MM.1S (cell line): ENCODE measurements around the gene TRIM75.

ENCODE experiments used
- DNase-seq: peaks from one replicate; pipeline ENCODE4 v3.0.0-alpha.2; 2015
- H2AFZ ChIP-seq: fragments of 300-600 bp; sonication (generic); 2 replicates; pipeline ENCODE4 v1.6.0; 2016; ENCODE audit warnings: antibody characterized with exemption, low read length
- H3F3A ChIP-seq: fragments of 300-600 bp; sonication (generic); 2 replicates; pipeline ENCODE4 v1.6.1; 2016; ENCODE audit warnings: mild to moderate bottlenecking, antibody characterized with exemption, low read length, moderate library complexity, mixed read lengths; ENCODE audit not compliant: insufficient read depth
- H3K27ac ChIP-seq: fragments of 300-600 bp; sonication (generic); 2 replicates; pipeline ENCODE4 v1.5.1; 2016; ENCODE audit warnings: mild to moderate bottlenecking, low read length
- H3K27me3 ChIP-seq: fragments of 300-600 bp; sonication (generic); replicated peaks from 2 replicates; pipeline ENCODE4 v1.6.0; 2016; ENCODE audit warnings: low read length; ENCODE audit not compliant: insufficient read depth
- H3K36me3 ChIP-seq: fragments of 300-600 bp; sonication (generic); replicated peaks from 2 replicates; pipeline ENCODE4 v1.6.1; 2016; ENCODE audit warnings: mild to moderate bottlenecking, low read length, mixed read lengths; ENCODE audit not compliant: insufficient read depth
- H3K4me1 ChIP-seq: fragments of 300-600 bp; sonication (generic); 2 replicates; pipeline ENCODE4 v1.6.1; 2016; ENCODE audit warnings: low read length, mixed read lengths
- H3K4me2 ChIP-seq: fragments of 300-600 bp; sonication (generic); 2 replicates; pipeline ENCODE4 v1.6.0; 2016; ENCODE audit warnings: low read depth, low read length
- H3K4me3 ChIP-seq: fragments of 300-600 bp; sonication (generic); 2 replicates; pipeline ENCODE4 v1.5.1; 2016; ENCODE audit warnings: low read length, mixed read lengths
- H3K79me2 ChIP-seq: fragments of 300-600 bp; sonication (generic); 2 replicates; pipeline ENCODE4 v1.6.1; 2016; ENCODE audit warnings: mixed run types, low read length, mixed read lengths
- H3K9ac ChIP-seq: fragments of 300-600 bp; sonication (generic); 2 replicates; pipeline ENCODE4 v1.6.1; 2016; ENCODE audit warnings: low read length, mixed read lengths
- H3K9me2 ChIP-seq: fragments of 300-600 bp; sonication (generic); replicated peaks from 2 replicates; pipeline ENCODE4 v1.6.1; 2016; ENCODE audit warnings: mild to moderate bottlenecking, low read length, mixed read lengths; ENCODE audit not compliant: insufficient read depth
- H3K9me3 ChIP-seq: fragments of 300-600 bp; sonication (generic); replicated peaks from 2 replicates; pipeline ENCODE4 v1.6.1; 2016; ENCODE audit warnings: mild to moderate bottlenecking, low read length, mixed read lengths; ENCODE audit not compliant: insufficient read depth
- H4K20me1 ChIP-seq: fragments of 300-600 bp; sonication (generic); 2 replicates; pipeline ENCODE4 v1.6.1; 2016; ENCODE audit warnings: mild to moderate bottlenecking, low read length, moderate library complexity, mixed read lengths; ENCODE audit not compliant: insufficient read depth
- TF ChIP-seq, protein P1 (sequence below): fragments of 300-600 bp; sonication (generic); IDR thresholded peaks from 2 replicates; pipeline ENCODE4 v1.5.1; 2016; ENCODE audit warnings: antibody characterized with exemption, low read length, mixed read lengths

TRIM75 gene

GRCh38 chr4:165106518-165106917 is 52.9 kb downstream of the TRIM75 start:
- Histone ChIP-seq H3K27ac (no peak overlapping the region), H4K20me1 (no peaks in the 10 kb centered on the region), H3K27me3 (no peaks in the 10 kb centered on the region), H3K4me3 (no peak overlapping the region), H3K9me2 (no peaks in the 10 kb centered on the region), H3K79me2 (peaks cover 13% of the 10 kb centered on the region), H3K36me3 (no peaks in the 10 kb centered on the region), H3K4me1 (no peaks in the 10 kb centered on the region), H2AFZ (no peak overlapping the region), H3K9ac (no peak overlapping the region), H3K9me3 (no peaks in the 10 kb centered on the region), H3F3A (no peaks in the 10 kb centered on the region), H3K4me2 (no peak overlapping the region)
- TF ChIP-seq, protein P1, sequence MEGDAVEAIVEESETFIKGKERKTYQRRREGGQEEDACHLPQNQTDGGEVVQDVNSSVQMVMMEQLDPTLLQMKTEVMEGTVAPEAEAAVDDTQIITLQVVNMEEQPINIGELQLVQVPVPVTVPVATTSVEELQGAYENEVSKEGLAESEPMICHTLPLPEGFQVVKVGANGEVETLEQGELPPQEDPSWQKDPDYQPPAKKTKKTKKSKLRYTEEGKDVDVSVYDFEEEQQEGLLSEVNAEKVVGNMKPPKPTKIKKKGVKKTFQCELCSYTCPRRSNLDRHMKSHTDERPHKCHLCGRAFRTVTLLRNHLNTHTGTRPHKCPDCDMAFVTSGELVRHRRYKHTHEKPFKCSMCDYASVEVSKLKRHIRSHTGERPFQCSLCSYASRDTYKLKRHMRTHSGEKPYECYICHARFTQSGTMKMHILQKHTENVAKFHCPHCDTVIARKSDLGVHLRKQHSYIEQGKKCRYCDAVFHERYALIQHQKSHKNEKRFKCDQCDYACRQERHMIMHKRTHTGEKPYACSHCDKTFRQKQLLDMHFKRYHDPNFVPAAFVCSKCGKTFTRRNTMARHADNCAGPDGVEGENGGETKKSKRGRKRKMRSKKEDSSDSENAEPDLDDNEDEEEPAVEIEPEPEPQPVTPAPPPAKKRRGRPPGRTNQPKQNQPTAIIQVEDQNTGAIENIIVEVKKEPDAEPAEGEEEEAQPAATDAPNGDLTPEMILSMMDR, result no peak
- no peak for DNase-seq
